Stomach smooth muscle (tissue), 2 donors: Measurements from ENCODE around the gene F10.
"Not testable (repeated sequence)": the region's sequence is repeated elsewhere in the genome, so short reads cannot be mapped to it uniquely, and the experiment has no call there.

Experiments
- H3K27ac ChIP-seq: one replicate; pipeline ENCODE4 v1.7.0; 2013; ENCODE audit warnings: mild to moderate bottlenecking, low read length, inconsistent platforms
- H3K27me3 ChIP-seq, 2 donors: one replicate each; pipeline ENCODE4 v1.7.0; 2013; ENCODE audit warnings: low read length in 2 of 2; ENCODE audit not compliant: insufficient read depth in 2 of 2, control insufficient read depth in 1 of 2
- H3K36me3 ChIP-seq, 2 donors: one replicate each; pipeline ENCODE4 v1.7.0; 2013; ENCODE audit warnings: low read length in 2 of 2; ENCODE audit not compliant: control insufficient read depth in 2 of 2, insufficient read depth in 2 of 2
- H3K4me1 ChIP-seq: one replicate; pipeline ENCODE4 v1.7.0; 2013; ENCODE audit warnings: low read length; ENCODE audit not compliant: control insufficient read depth, insufficient read depth
- H3K4me3 ChIP-seq, 2 donors: one replicate each; pipeline ENCODE4 v1.7.0; 2013; ENCODE audit warnings: low read length in 2 of 2
- H3K9ac ChIP-seq, 2 donors: one replicate each; pipeline ENCODE4 v1.7.0; 2013; ENCODE audit warnings: low read length in 2 of 2, mild to moderate bottlenecking in 1 of 2
- H3K9me3 ChIP-seq, 2 donors: one replicate each; pipeline ENCODE4 v1.7.0; 2013; ENCODE audit warnings: low read length in 2 of 2; ENCODE audit not compliant: control insufficient read depth in 2 of 2
- donor health status: healthy.
- donor health status: Pancreatic carcinoma.

The F10 gene

GRCh38 chr13:113122550-113123225, at the start of gene F10:
TSS of gene F10 (plus strand) at chr13:113122799. CDS start at chr13:113122856, 57 bp downstream.
- Histone ChIP-seq H3K9ac (no peak within 1 kb of the TSS), H3K9me3 (no peaks in the 10 kb centered on the region), H3K36me3 (no peaks in the 10 kb centered on the region), H3K27me3 (peaks cover 0 to 6% of the 10 kb centered on the region in 2 donors), H3K27ac (no peak within 1 kb of the TSS), H3K4me1 (peaks cover 4% of the 10 kb centered on the region), H3K4me3 (peak within 1 kb of the TSS in 1 of 2 donors; percentile 57)

- H3K36me3 ChIP-seq, result no peaks in the 10 kb centered on the region
Observed at GRCh38 chr13:113073942-113074341, 48.7 kb upstream of the F10 start.

GRCh38 chr13:113074401-113074800, 48.2 kb upstream of the F10 start:
- H3K27ac ChIP-seq, result no peak overlapping the region
- H3K4me3 ChIP-seq, result no peak overlapping the region
- H3K27me3 ChIP-seq, result no peaks in the 10 kb centered on the region
- no peaks in the 10 kb centered on the region for H3K4me1 ChIP-seq
- no peaks in the 10 kb centered on the region for H3K9me3 ChIP-seq
- no peak overlapping the region for H3K9ac ChIP-seq
- H3K36me3 ChIP-seq, result no peaks in the 10 kb centered on the region

More at GRCh38 chr13:113073942-113074341, 48.7 kb upstream of the F10 start:
- Histone ChIP-seq H3K9ac (no peak overlapping the region), H3K27ac (no peak overlapping the region), H3K9me3 (no peaks in the 10 kb centered on the region), H3K4me1 (no peaks in the 10 kb centered on the region), H3K4me3 (no peak overlapping the region), H3K27me3 (no peaks in the 10 kb centered on the region)

DNA sequence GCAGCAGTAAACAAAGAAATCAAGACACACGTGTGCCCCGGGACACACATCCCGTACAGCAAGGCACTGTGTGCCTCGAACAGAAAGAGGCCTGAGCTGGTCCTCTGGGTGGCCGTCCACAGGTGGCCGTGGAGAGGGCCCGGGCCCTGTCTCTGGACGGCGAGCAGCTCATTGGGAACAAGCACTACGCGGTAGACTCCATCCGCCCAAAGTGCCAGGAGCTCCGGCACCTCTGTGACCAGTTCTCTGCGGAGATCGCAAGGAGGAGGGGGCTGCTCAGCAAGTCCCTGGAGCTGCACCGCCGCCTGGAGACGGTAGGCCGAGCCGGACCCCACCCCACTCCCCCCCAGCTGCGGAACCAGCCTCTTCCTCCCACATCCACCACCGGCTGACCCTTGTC, 47.7 kb upstream of the F10 start:
- Histone ChIP-seq H3K9ac (no peak overlapping the region), H3K27me3 (no peaks in the 10 kb centered on the region), H3K4me3 (no peak overlapping the region), H3K27ac (no peak overlapping the region), H3K36me3 (no peaks in the 10 kb centered on the region), H3K4me1 (no peaks in the 10 kb centered on the region), H3K9me3 (no peaks in the 10 kb centered on the region)

DNA sequence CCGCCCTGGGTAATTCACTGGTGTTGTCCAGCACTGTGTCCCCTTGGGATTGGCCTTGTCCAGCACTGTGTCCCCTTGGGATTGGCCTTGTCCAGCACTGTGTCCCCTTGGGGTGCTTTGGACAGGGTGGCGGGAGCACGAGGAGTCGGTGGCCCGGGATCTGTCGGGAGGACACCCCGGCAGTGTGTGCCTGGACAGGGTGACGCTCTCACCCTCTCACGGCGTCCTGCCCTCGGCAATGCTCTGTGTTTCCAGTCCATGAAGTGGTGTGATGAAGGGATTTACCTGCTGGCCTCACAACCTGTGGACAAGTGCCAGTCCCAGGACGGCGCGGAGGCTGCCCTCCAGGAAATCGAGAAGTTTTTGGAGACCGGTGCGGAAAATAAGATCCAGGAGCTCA, 46.9 kb upstream of the F10 start:
- Histone ChIP-seq H3K27me3 (no peaks in the 10 kb centered on the region), H3K27ac (no peak overlapping the region), H3K9ac (no peak overlapping the region), H3K4me3 (no peak overlapping the region), H3K4me1 (no peaks in the 10 kb centered on the region), H3K9me3 (no peaks in the 10 kb centered on the region), H3K36me3 (no peaks in the 10 kb centered on the region)

DNA sequence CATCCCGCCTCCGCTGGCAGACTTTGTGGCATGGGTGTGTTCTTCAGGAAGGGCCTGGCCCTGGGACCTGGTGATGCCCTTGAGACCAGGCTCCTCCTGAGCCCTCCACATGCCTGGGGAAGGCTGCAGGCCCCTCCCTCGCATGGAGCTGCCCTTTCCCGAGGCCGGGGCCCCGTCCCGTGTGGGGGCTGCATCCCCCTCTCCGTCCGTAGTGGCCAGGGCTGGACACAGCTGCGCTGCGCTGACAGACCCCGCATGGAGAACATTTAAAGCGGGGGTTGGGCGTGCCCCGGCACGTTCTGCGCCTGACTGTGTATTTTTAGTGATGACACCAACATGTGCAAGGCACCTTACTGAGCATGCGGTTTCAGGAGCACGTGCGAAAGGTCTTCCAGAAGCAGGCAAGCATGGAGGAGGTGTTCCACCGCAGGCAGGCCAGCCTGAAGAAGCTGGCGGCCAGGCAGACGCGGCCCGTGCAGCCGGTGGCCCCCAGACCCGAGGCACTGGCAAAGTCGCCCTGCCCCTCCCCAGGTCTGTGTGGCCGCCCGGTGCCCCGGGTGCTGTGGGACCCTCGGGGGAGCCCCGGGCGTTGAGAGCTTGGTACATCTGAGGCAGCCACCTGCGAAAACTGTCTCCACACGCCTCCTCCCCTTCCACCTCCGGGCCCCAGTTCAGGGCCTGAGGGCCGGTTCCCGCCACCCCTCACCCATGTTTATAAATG, 45.8 kb upstream of the F10 start:
- no peaks in the 10 kb centered on the region for H3K27me3 ChIP-seq
- no peak overlapping the region for H3K4me3 ChIP-seq
- no peaks in the 10 kb centered on the region for H3K4me1 ChIP-seq
- H3K9me3 ChIP-seq, result no peaks in the 10 kb centered on the region
- no peak overlapping the region for H3K9ac ChIP-seq
- no peaks in the 10 kb centered on the region for H3K36me3 ChIP-seq
- H3K27ac ChIP-seq, result no peak overlapping the region

DNA sequence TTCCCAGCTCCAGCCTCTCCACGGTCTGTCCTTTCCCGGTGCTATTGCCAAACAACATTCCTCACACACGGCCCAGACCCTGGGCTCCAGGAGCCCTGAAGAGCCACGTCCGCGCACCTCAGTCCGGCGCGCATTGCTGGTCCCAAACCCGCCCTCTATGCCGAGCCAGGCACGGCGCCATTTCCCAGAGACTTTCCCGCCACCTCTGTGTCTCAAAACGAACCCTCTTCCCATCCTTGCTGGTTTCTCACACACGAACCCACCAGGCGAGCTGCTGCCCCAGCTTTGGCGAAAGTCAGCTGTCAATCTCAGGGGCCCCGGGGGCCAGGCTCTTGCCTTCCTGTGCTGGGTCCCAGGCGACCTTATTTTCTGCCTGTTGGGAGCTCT, 45.0 kb upstream of the F10 start:
- no peak overlapping the region for H3K9ac ChIP-seq
- no peaks in the 10 kb centered on the region for H3K36me3 ChIP-seq
- no peak overlapping the region for H3K4me3 ChIP-seq
- no peaks in the 10 kb centered on the region for H3K9me3 ChIP-seq
- H3K4me1 ChIP-seq, result no peaks in the 10 kb centered on the region
- no peak overlapping the region for H3K27ac ChIP-seq
- no peaks in the 10 kb centered on the region for H3K27me3 ChIP-seq

DNA sequence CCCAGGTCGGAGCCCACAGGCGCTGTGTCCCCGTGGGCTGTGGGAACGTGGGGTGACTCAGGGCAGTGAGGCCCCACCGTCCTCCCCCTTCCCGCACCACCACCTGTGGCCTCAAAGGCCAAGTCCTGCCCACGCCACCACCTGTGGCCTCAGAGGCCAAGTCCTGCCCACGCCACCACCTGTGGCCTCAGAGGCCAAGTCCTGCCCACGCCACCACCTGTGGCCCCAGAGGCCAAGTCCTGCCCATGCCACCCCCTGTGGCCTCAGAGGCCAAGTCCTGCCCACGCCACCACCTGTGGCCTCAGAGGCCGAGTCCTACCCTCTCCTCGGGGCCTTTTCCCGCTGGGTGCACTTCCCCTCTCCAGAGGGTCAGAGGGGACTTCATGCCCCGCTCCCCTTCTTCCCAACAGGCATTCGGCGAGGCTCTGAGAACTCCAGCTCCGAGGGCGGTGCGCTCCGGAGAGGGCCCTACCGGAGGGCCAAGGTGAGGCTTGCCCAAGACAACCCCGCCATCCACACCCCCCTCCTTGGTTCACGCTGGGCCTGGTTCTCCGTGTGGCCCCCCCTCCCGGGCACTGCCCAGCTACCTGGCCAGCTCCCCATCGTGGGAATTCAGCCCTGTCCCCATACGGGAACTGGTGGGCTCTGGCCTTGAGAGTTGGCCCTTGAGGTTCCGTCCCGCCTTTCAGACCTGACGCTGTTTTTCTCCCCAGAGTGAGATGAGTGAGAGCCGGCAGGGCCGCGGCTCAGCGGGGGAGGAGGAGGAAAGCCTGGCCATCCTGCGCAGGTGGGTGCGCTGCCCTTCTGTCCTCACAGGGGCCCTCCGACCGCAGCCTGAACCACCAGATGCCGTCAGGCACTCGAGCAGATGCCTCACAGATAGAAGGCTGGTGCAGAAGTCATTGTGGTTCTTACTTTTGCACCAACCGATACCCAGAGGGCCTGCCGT, 44.4 kb upstream of the F10 start:
- Histone ChIP-seq H3K9ac (no peak overlapping the region), H3K27me3 (no peaks in the 10 kb centered on the region), H3K4me3 (no peak overlapping the region), H3K4me1 (no peaks in the 10 kb centered on the region), H3K27ac (no peak overlapping the region), H3K9me3 (no peaks in the 10 kb centered on the region), H3K36me3 (no peaks in the 10 kb centered on the region)

DNA sequence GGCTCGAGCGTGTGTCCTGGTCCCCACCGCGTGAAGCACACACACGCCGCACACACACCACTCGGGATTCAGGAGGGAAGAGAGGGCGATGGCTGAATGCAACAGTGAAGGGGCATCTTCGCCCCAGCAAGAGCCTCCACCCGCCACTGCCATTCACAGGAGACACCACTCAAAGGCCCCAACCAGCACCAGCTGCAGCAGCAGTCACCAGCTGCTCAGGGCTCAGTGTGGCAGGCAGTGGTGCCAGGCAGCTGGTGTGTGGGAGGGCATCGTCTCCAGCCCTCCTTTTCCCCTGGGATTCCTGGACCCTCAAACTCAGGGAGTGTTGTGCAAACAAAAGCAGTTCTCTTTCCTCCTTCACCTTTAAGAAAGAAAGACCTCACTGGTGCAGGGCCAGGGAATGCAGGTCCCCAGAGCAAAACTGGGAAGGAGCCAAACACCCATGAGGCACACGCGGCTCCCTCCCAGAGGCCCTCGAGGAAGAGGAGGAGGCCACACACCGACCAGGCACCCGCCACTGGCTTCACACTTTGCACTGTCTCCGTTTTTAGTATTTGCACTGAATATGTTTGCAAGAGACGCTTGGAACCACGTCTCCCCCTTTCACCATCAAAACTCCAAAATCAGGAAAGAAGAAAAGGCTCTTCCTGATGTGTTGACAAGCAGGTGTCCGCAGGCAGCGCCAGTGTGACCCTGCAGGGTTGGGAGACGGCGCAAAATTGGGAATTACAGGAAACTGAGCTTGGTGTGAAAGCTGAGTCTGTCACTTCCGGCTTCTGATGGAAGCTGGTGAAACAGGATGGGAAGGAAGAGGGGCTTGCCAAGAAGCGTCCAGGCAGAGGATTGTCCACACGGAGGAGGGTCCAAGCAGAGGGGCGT, 43.5 kb upstream of the F10 start:
- Histone ChIP-seq H3K27me3 (no peaks in the 10 kb centered on the region), H3K4me1 (no peaks in the 10 kb centered on the region), H3K9ac (no peak overlapping the region), H3K36me3 (no peaks in the 10 kb centered on the region), H3K4me3 (no peak overlapping the region), H3K9me3 (no peaks in the 10 kb centered on the region), H3K27ac (no peak overlapping the region)

DNA sequence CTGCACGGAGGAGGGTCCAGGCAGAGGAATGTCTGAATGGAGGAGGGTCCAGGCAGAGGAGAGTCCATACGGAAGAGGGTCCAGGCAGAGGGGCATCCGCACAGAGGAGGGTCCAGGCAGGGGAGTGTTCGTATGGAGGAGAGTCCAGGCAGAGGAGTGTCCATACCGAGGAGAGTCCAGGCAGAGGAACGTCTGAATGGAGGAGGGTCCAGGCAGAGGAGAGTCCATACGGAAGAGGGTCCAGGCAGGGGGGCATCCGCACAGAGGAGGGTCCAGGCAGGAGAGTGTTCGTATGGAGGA, 42.9 kb upstream of the F10 start:
- H3K27ac ChIP-seq, H3K36me3 ChIP-seq, H3K9ac ChIP-seq: not testable (repeated sequence)

More for the DNA sequence above, 42.9 kb upstream of the F10 start:
- not testable (repeated sequence) for H3K4me1 ChIP-seq, H3K27me3 ChIP-seq, H3K9me3 ChIP-seq, H3K4me3 ChIP-seq
